Ovary (tissue), 9 donors: Measurements from ENCODE around the gene ESCO1. TPM values are rescaled to one million over a fixed set of nuclear protein-coding genes. Genes with fewer than 3 reads are reported as not detected.

Source experiments
- DNase-seq, 5 donors: peaks; one replicate each; pipeline ENCODE4 v3.0.0-alpha.2; 2019 to 2020
- H3K27ac ChIP-seq, 2 donors: fragments of 200-600 bp; one replicate each; pipeline versions ENCODE4 v1.5.1 to v1.8.0; 2019 to 2022
- H3K27me3 ChIP-seq: fragments of 200-600 bp; one replicate; pipeline ENCODE4 v1.8.0; 2022
- H3K36me3 ChIP-seq: fragments of 200-600 bp; sonication (generic); one replicate; pipeline ENCODE4 v1.5.1; 2019
- H3K4me1 ChIP-seq: one replicate; pipeline ENCODE4 v1.8.1; 2013; ENCODE audit warnings: mild to moderate bottlenecking, moderate library complexity; ENCODE audit not compliant: insufficient read depth
- H3K4me3 ChIP-seq: fragments of 200-600 bp; sonication (generic); one replicate; pipeline ENCODE4 v1.5.1; 2017
- H3K9me3 ChIP-seq, 2 donors: fragments of 200-600 bp in 1 of 2; sonication (generic) in 1 of 2; one replicate each; pipeline versions ENCODE4 v1.5.1 to v1.8.1; 2013 to 2019; ENCODE audit warnings: mild to moderate bottlenecking in 1 of 2, moderate library complexity in 1 of 2
- EP300 ChIP-seq: sonication (generic); formaldehyde crosslinking; IDR thresholded peaks from one replicate; pipeline ENCODE4 v1.6.1; 2017; ENCODE audit warnings: antibody characterized with exemption
- POLR2A ChIP-seq: fragments of 450-650 bp; IDR thresholded peaks from one replicate; pipeline ENCODE4 v1.6.1; 2017; ENCODE audit warnings: antibody characterized with exemption, mild to moderate bottlenecking, moderate library complexity
- WGBS, 3 donors: extraction: QIAGEN DNeasy Blood & Tissue Kit in 1 of 3; methylation state at CpG; one replicate each; pipeline versions ENCODE4 v1.1.5 to v1.1.7; 2013 to 2017; 5-methylcytosine and 5-hydroxymethylcytosine counted together
- intact Hi-C, 4 donors: fragments of 100-400 bp; cut with DNase I; formaldehyde crosslinking; loops; one replicate each; pipeline versions ENCODE4 v1.11.0 to v1.15.1; 2022 to 2023
- polyA plus RNA-seq, 2 donors: library from polyadenylated mRNA; stranded (reverse); fragments of 200-250 nt in 1 of 2; fragments of 350-450 nt in 1 of 2; fragmentation: Illumina TruSeq in 1 of 2; extraction: RNeasy Lipid Tissue Mini Kit (QIAGEN cat#74804) in 1 of 2; gene quantifications; one replicate each; pipeline ENCODE4 v1.2.3, GENCODE V29; 2013 to 2014
- total RNA-seq, 7 donors: library from RNA; depleted of rRNA in 2 of 7; stranded (reverse); fragments of >200 nt in 2 of 7; fragmentation: NEBNext Ultra II Directional in 3 of 7; extraction: Animal tissue kit (Norgen Biotek cat#: 25700) in 3 of 7; gene quantifications; one replicate each; pipeline versions ENCODE4 v1.1.0 to v1.2.4, GENCODE V29; 2016 to 2023
- TF ChIP-seq, protein P1 (sequence below), 3 donors: fragments of 450-650 bp in 2 of 3; fragments of 200-600 bp in 1 of 3; IDR thresholded peaks; one replicate each; pipeline versions ENCODE4 v1.5.1 to v1.8.0; 2016 to 2022; ENCODE audit warnings: antibody characterized with exemption in 3 of 3, mild to moderate bottlenecking in 1 of 3
- donor health status: DM: no; HTN: no; CAD: no; lungs with moderate emphysema.
- donor health status: DM: no; HTN: no; CAD: no.
- donor health status: Bipolar disorder and iron deficiency.
- donor health status: DM: yes; HTN: yes; CAD: no.
- donor health status: DM: no; HTN: no; CAD: no.
- donor health status: DM: yes; HTN: yes; CAD: no.

ESCO1 gene
- total and polyA plus RNA-seq, 9 donors = 8.1 to 21.3 (median 16.2) TPM

GRCh38 chr18:21602299-21602587, 1.7 kb upstream of the ESCO1 start:
- H3K9me3 ChIP-seq = no peaks in the 10 kb centered on the region
- H3K27me3 ChIP-seq = no peaks in the 10 kb centered on the region
- peaks cover 3% of the 10 kb centered on the region for H3K4me1 ChIP-seq
- 85 to 94% (median 90%) methylated on average over 5 of the region's 5 CpGs for WGBS, 3 donors
- TF ChIP-seq, protein P1, sequence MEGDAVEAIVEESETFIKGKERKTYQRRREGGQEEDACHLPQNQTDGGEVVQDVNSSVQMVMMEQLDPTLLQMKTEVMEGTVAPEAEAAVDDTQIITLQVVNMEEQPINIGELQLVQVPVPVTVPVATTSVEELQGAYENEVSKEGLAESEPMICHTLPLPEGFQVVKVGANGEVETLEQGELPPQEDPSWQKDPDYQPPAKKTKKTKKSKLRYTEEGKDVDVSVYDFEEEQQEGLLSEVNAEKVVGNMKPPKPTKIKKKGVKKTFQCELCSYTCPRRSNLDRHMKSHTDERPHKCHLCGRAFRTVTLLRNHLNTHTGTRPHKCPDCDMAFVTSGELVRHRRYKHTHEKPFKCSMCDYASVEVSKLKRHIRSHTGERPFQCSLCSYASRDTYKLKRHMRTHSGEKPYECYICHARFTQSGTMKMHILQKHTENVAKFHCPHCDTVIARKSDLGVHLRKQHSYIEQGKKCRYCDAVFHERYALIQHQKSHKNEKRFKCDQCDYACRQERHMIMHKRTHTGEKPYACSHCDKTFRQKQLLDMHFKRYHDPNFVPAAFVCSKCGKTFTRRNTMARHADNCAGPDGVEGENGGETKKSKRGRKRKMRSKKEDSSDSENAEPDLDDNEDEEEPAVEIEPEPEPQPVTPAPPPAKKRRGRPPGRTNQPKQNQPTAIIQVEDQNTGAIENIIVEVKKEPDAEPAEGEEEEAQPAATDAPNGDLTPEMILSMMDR (IDR thresholded peaks at IDR 0.05) = no peak
- TF ChIP-seq EP300 (no peak), POLR2A (no peak)
- H3K27ac ChIP-seq = no peak overlapping the region
- no peaks in the 10 kb centered on the region for H3K36me3 ChIP-seq
- DNase-seq = no peak
- intact Hi-C loops = loop anchor here in 2 of 4 donors (5.0 to 10.0 kb wide), 3 partner anchors 140 to 360 kb away; partner anchors contain the start of genes GREB1L (in 1 of the 2) and MIB1 (in 1 of the 2)
- H3K4me3 ChIP-seq = no peak overlapping the region

DNA sequence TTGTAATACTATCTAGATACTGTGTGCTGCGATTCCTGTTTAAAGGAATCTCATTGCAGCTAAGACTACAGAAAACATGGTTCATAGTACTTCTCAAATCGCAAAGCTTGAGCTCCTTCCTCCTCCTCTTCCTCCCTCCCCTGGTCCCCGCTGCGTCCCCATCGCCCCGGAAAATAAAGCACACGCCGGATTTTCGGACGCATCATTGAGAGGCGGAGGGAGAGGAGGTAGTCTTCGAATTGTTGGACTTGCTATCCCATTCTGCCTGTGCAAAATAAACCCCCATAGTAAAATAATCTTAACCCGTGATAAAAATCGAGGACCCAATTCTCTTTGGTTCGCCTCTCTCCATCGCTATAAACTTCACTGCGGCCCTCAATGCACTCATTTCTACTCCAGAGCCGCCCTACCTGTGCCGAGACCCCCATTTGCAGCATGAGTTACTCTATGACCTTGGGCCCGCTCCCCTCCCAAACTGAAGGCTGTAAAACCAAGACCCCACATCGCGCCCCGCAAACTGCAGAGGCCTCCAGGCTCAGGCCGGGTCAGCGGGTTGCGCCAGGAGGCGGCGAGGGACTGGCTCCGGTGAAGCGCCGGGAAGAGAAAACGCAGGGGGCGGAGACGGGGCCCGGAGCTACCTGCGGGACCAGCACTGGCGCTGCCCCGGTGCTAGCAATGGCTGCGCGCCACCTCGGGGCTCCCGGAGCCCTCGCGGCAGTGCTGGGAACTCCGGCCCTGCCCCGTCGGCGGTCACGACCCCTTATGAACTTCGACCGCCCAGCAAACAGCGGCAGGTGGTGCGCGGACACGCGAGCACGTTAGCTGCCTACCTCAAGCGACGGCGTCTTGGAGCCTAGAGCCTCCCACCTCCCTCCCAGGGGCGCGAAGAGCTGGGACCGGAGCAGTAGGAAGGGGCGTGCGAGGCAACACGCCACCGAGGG, 649 bp downstream of the ESCO1 start:
- intact Hi-C loops = loop anchor here in 2 of 4 donors (5.0 to 10.0 kb wide), 3 partner anchors 142 to 358 kb away; partner anchors contain the start of genes GREB1L (in 1 of the 2) and MIB1 (in 1 of the 2)
- no peaks in the 10 kb centered on the region for H3K36me3 ChIP-seq
- 0 to 1% (median 1%) methylated on average over 62 to 67 of the region's 67 CpGs for WGBS, 3 donors
- no peaks in the 10 kb centered on the region for H3K27me3 ChIP-seq
- peak overlapping the region; percentile 96 for H3K4me3 ChIP-seq
- H3K9me3 ChIP-seq = no peaks in the 10 kb centered on the region
- H3K4me1 ChIP-seq = peaks cover 3% of the 10 kb centered on the region
- DNase-seq = peak in 3 of 5 donors; percentile 56 to 78 (median 68)
- TF ChIP-seq POLR2A (no peak), EP300 (no peak)
- TF ChIP-seq, protein P1 (IDR thresholded peaks at IDR 0.05) = no peak
- H3K27ac ChIP-seq = peak overlapping the region; percentile 36 to 93

DNA sequence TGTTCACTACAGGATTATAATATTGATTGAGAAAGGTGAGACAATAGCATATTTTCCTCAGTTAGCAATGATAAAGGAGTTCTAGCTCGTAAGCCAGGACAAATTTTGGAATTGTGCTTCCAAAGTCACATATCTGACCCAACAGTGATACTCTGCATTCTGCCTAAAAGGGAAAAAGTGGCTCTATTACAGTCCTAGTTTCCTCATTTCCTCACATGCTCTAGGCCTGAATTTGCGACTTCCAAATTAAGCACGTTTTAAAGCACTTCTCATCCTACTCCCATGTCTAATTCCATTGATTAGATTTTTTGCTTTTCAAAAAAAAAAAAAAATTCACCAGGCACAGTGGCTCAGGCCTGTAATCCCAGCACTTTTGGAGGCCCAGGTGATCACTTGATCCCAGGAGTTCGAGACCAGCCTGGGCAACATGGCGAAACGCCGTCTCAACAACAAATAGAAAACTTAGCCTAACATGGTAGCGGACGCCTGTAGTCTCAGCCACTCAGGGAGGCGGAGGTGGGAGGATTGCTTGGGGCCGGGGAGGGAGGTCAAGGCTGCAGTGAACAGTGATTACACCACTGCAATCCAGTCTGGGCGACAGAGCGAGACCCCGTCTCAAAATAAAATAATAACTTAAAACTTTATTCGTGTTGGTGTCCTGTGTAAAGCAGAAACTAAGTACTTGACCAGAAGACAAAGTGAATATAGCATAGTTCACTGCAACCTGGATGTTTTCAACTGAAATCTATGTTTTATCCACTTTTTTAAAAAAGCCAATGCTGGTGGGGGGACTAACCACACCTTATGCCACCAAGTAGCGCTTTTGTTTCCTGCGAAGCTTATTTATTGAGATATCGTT, 1.5 kb downstream of the ESCO1 start:
- Histone ChIP-seq H3K4me3 (peak overlapping the region; percentile 96), H3K9me3 (no peaks in the 10 kb centered on the region), H3K36me3 (no peaks in the 10 kb centered on the region), H3K27me3 (no peaks in the 10 kb centered on the region), H3K4me1 (peaks cover 3% of the 10 kb centered on the region), H3K27ac (peak overlapping the region in 1 of 2 donors; percentile 93)
- TF ChIP-seq EP300 (no peak), POLR2A (no peak)
- TF ChIP-seq, protein P1 (IDR thresholded peaks at IDR 0.05) = no peak
- intact Hi-C loops = no loop called here
- WGBS, 3 donors = 22 to 48% (median 29%) methylated on average over 18 of the region's 18 CpGs
- DNase-seq = peak in 3 of 5 donors; percentile 32 to 51 (median 33)

DNA sequence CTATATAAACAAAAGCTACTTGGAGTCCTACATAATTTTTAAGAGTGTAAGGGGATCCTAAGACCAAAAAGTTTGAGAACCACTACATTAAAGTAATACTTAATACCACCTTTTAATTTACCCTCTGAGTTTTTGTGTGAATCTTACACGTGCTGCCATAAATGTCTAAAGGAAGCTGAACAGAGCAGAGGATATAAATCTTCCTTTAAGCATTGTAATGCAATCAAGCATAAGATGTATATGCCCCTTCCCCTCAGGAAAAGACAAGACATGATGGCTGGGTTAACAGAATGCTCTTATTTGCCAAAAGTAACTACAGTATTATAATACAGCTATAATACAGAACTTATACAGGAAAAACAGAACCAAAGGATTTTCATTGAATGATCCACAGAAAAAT, 2.9 kb downstream of the ESCO1 start:
- 52 to 74% (median 64%) methylated on average over 1 of the region's 1 CpG for WGBS, 3 donors
- TF ChIP-seq POLR2A = no peak
- no peak for DNase-seq
- intact Hi-C loops = no loop called here
- Histone ChIP-seq H3K9me3 (no peaks in the 10 kb centered on the region), H3K36me3 (no peaks in the 10 kb centered on the region), H3K4me1 (peaks cover 3% of the 10 kb centered on the region), H3K27me3 (no peaks in the 10 kb centered on the region), H3K27ac (no peak overlapping the region), H3K4me3 (no peak overlapping the region)
